GM19324 (cell line): ENCODE data around the gene FOXF2.

Experiments used
- ATAC-seq: cut with Tn5 transposase; IDR thresholded peaks from one replicate; pipeline ENCODE4 v1.9.1; 2021; ENCODE audit warnings: mild to moderate bottlenecking, moderate library complexity; ENCODE audit not compliant: unreplicated experiment, low FRiP score

Gene FOXF2

DNA sequence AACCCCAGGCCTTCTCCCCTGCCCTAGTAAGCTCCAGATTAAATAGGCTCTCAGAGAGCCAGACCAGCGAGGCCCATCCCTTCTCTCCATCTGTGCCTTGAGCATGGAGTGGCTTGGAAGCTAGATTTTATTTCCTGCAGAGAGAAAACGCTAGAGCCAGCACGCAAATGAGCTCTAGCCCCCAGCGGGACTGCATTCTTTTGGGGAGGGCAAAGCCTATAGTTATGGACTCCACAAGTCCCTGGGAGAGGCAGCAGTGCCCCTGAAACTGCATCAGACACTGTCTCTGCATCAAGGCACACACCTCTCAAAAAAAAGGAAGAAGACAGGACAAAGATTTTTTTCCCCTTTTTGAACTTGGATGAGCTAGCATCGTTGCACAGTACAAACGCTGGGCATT lies 15.8 kb downstream of the FOXF2 start:
- ATAC-seq = no peak

- no peak for ATAC-seq
These were observed 17.1 kb downstream of the FOXF2 start for GRCh38 chr6:1406306-1407072.

GRCh38 chr6:1407499-1407990 lies 18.2 kb downstream of the FOXF2 start:
- ATAC-seq = no peak

- ATAC-seq = no peak
These were observed 20.5 kb downstream of the FOXF2 start for GRCh38 chr6:1409774-1410465.

GRCh38 chr6:1412901-1413300 lies 23.5 kb downstream of the FOXF2 start:
- ATAC-seq = no peak

- no peak for ATAC-seq
These were observed 26.2 kb downstream of the FOXF2 start for GRCh38 chr6:1415416-1416063.

DNA sequence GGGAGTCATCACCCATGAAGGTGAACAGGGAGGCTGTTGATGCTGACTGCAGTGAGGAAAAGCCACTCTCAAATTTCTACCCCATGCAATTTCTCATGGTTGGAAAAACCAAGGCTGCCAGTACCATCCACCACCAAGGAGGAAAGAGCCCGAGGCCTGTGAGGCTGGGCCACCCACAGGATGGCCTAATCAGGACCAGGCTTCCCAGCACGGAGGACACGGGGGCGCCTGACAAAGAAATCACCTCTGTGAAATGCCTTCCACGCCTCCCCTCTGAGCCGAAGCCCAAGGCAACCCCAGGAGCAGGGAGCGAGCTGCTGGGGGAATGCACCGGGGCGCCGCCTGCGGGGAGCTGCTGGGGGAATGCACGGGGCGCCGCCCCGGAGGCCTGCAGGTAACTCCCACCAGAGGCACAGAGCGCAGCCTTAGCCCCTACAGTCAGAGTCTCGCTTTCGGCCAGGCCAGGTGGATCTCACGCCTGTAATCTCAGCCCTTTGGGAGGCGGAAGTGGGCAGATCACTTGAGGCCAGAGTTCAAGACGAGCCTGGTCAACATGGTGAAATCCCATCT lies 26.9 kb downstream of the FOXF2 start:
- no peak for ATAC-seq

DNA sequence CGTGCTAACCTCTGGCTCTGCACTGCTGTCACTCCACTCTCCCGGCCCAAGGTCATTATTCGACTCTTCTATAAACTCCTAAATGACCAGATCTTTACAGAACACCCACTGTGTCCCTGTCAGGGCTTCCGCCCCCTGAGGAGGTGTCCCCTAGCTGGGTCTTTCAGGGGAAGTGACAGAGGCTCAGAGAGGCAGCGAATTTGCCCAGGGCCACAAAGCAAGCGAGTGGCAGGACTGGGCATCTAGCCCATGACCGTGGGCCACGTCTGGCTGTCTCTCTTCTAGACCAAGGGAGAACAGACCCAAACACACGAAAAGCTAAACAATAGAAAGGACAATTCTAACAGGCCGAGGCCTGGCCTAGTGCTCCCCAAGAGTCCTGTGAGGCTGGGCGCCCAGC lies 27.4 kb downstream of the FOXF2 start:
- no peak for ATAC-seq

DNA sequence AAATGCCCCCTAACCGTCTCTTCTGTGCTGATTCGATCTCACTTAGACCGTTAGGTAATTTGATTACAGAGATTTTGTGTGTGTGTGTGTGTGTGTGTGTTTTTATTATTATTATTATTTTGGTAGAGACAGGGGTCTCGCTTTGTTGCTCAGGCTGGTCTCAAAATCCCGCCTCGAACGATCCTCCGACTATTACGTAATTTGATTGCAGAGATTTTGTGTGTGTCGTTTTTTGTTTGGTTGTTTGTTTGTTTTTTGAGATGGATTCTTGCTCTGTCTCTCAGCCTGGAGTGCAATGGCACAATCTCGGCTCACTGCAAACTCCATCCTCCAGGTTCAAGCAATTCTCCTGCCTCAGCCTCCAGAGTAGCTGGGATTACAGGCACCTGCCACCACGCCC lies 28.3 kb downstream of the FOXF2 start:
- no peak for ATAC-seq

- ATAC-seq = no peak
These were observed 29.3 kb downstream of the FOXF2 start for GRCh38 chr6:1418471-1419191.

DNA sequence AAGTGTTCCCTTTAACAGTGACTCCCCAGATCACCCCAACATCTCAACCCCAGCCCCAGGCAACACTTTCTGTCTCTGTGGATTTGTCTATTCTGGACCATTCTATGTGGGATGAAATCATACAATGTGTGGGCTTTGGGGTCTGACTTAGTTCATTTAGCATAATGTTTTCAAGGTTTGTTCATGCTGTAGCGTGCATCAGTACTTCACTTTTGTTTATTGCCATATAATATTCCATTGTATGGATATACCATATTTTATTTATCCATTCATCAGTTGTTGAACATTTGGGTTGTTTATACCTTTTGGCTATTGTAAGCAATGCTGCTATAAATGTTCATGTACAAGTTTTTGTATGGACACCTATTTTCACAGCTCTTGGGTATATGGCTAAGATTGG lies 31.0 kb downstream of the FOXF2 start:
- ATAC-seq = no peak

GRCh38 chr6:1422290-1422689 lies 32.9 kb downstream of the FOXF2 start:
- no peak for ATAC-seq

DNA sequence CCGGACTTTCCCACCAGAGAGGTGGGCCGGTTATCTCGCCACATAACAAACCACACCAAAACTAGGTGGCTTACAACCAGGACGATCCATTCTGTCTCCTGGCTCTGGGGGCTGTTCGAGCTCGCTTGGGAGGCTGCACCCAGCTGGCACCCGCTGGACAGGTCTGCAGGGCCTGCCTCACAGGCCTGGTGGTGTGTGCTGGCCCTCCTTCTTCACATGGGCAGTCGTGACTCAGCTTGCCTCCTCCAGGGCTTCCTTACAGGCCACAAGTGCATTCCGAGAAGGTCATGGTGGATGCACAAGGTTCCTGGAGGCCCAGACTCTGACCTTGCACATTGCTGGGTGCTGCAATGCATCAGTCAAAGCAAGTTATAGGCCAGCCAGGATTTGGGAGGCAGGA lies 34.2 kb downstream of the FOXF2 start:
- no peak for ATAC-seq

- no peak for ATAC-seq
These were observed 35.0 kb downstream of the FOXF2 start for GRCh38 chr6:1424306-1424927.

DNA sequence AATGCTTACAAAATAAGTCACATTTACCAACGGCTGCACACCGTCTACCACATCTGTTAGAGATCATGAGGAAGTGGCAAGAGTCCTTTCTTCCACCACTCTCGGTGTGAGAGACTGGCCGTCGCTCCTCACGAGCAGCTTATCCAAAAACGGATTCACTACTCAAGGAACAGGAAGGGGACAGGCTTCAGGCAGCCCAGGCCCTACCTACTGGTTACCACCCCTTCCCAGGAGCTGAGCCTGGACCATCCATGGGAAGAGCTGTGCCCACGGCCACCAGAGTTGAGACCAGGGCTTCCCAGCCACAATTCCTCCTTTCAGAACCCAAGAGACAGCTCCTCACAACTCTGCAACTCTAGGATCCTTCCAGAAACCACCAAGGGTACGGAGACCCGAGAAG lies 37.0 kb downstream of the FOXF2 start:
- no peak for ATAC-seq

DNA sequence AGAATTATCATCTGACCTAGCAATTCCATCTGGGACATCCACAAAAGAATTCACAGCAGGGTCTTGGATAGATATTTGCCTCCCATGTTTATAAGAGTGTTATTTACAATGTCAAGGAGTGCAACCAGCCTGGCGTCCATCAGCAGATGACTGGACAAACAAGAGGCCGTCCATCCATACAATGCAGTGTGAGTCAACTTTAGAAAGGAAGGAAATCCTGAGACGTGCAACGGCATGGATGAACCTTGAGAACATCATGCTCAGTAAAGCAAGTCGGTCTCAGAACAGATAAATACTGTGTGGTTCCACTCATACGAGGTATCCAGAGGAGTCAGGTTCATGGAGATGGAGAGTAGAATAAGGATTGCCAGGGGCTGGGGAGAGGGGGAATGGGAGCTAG lies 46.4 kb downstream of the FOXF2 start:
- no peak for ATAC-seq

GRCh38 chr6:1436334-1437306 lies 47.2 kb downstream of the FOXF2 start:
- ATAC-seq = no peak

DNA sequence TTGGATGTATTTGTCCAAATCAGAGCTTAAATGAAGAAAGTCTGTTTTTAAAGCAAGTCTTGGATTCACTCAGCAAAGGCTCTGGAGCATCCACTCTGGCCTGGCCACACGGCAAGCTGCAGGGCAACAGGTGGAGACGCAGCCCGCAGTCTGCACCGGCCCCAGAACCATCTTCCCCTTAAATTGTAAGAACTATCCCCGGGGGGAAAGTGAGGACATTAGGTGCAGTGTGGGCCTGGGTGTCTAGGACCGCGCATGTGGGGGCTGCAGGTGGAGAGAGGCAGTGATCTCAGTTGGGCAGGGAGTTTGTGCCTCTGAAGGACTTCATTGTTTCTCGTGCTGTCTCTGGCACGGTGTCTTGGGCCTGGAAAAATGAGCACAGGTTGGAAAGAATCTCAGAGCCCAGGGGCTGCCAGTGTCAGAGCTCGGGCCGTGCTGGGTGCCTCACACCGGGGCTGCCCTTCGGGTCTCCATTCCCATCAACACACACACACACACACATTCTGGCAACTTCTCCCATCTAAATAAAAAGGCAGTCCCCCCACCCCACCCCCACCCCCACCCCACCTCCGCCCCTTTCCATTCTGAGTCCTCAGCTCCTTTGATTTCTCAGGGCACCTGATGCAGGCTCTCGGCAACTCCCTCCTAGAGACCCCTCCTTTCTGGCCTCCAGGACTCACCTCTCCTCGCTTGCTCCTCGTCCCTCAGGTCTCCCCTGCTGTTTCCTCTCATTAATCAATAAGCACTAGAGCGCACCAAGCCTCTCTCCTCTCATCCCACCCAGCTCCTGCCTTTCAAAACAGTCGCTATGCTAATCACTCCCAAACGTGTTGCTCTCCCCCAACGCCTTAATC lies 48.4 kb downstream of the FOXF2 start:
- ATAC-seq = no peak
